Neuron (in vitro differentiated cells): ENCODE data around the gene PDZD2.
A peak's percentile ranks its signal among the peaks of the same experiment; 100 is the strongest.

ENCODE experiments used
- H2AFZ ChIP-seq: one replicate; pipeline ENCODE4 v1.6.1; 2013; ENCODE audit warnings: low read depth, mild to moderate bottlenecking, inconsistent platforms, low read length, moderate library complexity
- H3K27me3 ChIP-seq: one replicate; pipeline ENCODE4 v1.6.1; 2013; ENCODE audit warnings: low read length; ENCODE audit not compliant: insufficient read depth
- H3K36me3 ChIP-seq: one replicate; pipeline ENCODE4 v1.6.1; 2013; ENCODE audit warnings: low read length; ENCODE audit not compliant: insufficient read depth
- H3K4me1 ChIP-seq: one replicate; pipeline ENCODE4 v1.6.1; 2013; ENCODE audit warnings: low read length; ENCODE audit not compliant: insufficient read depth
- H3K4me3 ChIP-seq: 2 replicates; pipeline ENCODE4 v1.5.1; 2013; ENCODE audit warnings: mild to moderate bottlenecking, low read length, moderate library complexity
- H3K9me3 ChIP-seq: one replicate; pipeline ENCODE4 v1.6.1; 2013; ENCODE audit warnings: low read length

Gene PDZD2

DNA sequence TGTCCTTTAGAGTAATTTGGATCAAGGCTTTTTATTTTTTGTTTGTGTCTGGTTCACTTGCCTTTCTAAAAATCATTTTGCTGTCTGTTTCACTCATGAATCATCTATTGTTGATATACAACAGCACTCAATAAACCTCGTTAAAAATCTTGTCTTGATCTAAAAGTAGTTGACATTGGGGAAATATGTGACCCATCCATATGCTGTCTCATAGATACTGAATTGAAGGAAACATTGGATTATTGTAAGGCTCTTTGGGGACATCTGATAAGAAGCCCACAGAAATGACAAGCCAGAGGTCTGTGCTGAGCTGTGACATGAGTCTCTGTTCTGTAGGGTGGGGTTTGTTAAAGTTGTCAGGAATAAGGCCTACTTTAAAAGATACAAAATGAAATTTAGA, 208.0 kb downstream of the PDZD2 start:
- H3K9me3 ChIP-seq, result no peaks in the 10 kb centered on the region
- no peaks in the 10 kb centered on the region for H3K36me3 ChIP-seq
- H2AFZ ChIP-seq, result no peak overlapping the region
- H3K4me3 ChIP-seq, result no peak overlapping the region
- H3K4me1 ChIP-seq, result no peaks in the 10 kb centered on the region
- H3K27me3 ChIP-seq, result no peaks in the 10 kb centered on the region

GRCh38 chr5:31847354-31847753, 208.4 kb downstream of the PDZD2 start:
- Histone ChIP-seq H3K36me3 (no peaks in the 10 kb centered on the region), H3K4me3 (no peak overlapping the region), H3K4me1 (no peaks in the 10 kb centered on the region), H2AFZ (no peak overlapping the region), H3K9me3 (no peaks in the 10 kb centered on the region), H3K27me3 (no peaks in the 10 kb centered on the region)

DNA sequence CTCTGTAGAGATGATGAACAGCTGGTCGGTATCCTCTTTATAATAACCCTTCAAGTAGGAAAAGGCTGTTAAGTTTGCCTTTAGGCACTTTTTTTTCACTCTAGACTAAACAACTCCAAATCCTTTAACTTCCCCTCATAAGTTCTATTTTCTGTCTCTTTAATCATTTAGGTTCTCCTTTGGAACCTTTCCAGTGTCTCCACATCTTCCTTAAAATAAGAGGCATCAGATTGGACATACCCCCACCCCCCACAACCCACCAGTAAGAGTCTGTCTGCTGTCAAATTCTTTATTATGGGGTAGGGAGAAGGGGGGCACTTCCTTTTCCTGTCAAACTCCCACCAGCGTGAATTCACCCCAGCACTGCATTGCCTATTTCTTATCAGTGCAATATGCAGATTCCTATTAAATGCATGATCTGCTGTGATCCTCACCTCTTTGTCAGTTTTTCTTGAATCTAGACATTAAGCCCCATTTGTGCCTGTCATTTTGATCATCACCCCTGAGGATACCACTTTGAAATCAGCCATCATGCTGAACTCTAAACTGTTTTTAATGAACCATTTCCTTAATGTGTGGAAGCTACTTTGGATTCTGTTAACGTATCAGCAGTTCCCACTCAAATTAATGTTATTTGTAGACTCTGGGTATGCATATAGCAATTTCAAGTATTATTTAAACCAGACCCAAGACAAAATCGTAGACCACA, 212.2 kb downstream of the PDZD2 start:
- Histone ChIP-seq H3K4me1 (peaks cover 19% of the 10 kb centered on the region), H3K36me3 (no peaks in the 10 kb centered on the region), H3K9me3 (no peaks in the 10 kb centered on the region), H2AFZ (no peak overlapping the region), H3K4me3 (no peak overlapping the region), H3K27me3 (peaks cover 19% of the 10 kb centered on the region)

GRCh38 chr5:31853398-31854135, 214.6 kb downstream of the PDZD2 start:
- Histone ChIP-seq H3K9me3 (peaks cover 2% of the 10 kb centered on the region), H2AFZ (no peak overlapping the region), H3K4me1 (peaks cover 19% of the 10 kb centered on the region), H3K27me3 (peaks cover 23% of the 10 kb centered on the region), H3K4me3 (no peak overlapping the region), H3K36me3 (no peaks in the 10 kb centered on the region)

GRCh38 chr5:31854181-31855133, 215.5 kb downstream of the PDZD2 start:
- H3K4me3 ChIP-seq, result peak overlapping the region; percentile 47
- H3K4me1 ChIP-seq, result peaks cover 19% of the 10 kb centered on the region
- peaks cover 3% of the 10 kb centered on the region for H3K9me3 ChIP-seq
- H2AFZ ChIP-seq, result peak overlapping the region; percentile 7
- no peaks in the 10 kb centered on the region for H3K36me3 ChIP-seq
- H3K27me3 ChIP-seq, result peaks cover 23% of the 10 kb centered on the region

DNA sequence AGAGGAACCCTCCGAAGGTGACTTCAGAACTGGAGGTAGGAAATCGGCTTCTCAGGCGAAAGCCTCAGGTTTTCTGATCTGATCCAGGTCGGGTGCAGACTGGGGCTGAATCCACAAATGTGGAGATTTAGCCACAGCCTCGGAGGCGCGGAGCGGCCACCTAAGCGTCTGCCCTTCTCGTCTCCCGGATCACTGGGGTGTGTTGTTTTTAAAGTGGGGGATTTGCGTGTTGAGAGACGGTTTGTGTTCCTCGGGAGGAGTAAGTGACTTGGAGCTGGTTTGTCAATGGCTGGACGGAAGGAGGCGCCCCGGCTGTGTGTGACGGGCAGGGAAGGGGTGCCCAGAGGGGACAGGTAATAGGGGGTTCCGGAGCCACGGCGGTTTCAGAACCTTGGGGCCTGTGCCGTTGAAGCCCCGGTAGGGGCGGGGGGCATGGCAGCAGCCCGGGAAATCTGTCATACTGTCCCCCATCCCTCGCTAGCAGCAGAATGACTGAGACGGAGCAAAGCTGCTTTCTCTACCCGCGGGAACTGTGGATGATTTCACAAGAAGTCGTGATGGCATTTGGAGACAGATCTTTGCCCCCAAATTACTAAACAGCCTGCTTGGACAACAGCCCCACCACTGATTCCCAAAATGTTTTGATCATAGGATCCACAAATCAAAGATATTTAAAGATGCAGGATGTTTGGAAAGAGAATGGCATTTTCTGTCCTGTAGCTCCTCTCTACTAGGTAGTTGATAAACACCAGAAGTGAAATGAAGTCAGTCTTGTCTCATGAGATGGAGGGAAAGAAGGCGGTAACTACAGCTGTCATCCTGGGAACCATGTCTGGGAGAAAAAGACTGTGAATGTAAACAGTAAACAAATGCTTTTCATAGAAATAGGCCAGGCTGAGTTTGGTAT, 216.5 kb downstream of the PDZD2 start:
- peaks cover 23% of the 10 kb centered on the region for H3K27me3 ChIP-seq
- peaks cover 8% of the 10 kb centered on the region for H3K9me3 ChIP-seq
- peaks cover 19% of the 10 kb centered on the region for H3K4me1 ChIP-seq
- peak overlapping the region; percentile 7 for H2AFZ ChIP-seq
- H3K4me3 ChIP-seq, result peak overlapping the region; percentile 47
- H3K36me3 ChIP-seq, result no peaks in the 10 kb centered on the region

- peaks cover 18% of the 10 kb centered on the region for H3K27me3 ChIP-seq
- peaks cover 13% of the 10 kb centered on the region for H3K9me3 ChIP-seq
- H3K36me3 ChIP-seq, result no peaks in the 10 kb centered on the region
- H3K4me3 ChIP-seq, result no peak overlapping the region
- H2AFZ ChIP-seq, result no peak overlapping the region
- H3K4me1 ChIP-seq, result peaks cover 17% of the 10 kb centered on the region
These were observed 220.2 kb downstream of the PDZD2 start for GRCh38 chr5:31859096-31859495.

- H3K4me3 ChIP-seq, result no peak overlapping the region
- H3K36me3 ChIP-seq, result no peaks in the 10 kb centered on the region
- peaks cover 13% of the 10 kb centered on the region for H3K9me3 ChIP-seq
These were observed 221.3 kb downstream of the PDZD2 start for GRCh38 chr5:31860278-31860677.

GRCh38 chr5:31860726-31861433, 221.9 kb downstream of the PDZD2 start:
- no peak overlapping the region for H2AFZ ChIP-seq
- H3K9me3 ChIP-seq, result peaks cover 13% of the 10 kb centered on the region
- H3K4me1 ChIP-seq, result no peaks in the 10 kb centered on the region
- no peak overlapping the region for H3K4me3 ChIP-seq
- no peaks in the 10 kb centered on the region for H3K36me3 ChIP-seq
- H3K27me3 ChIP-seq, result peaks cover 7% of the 10 kb centered on the region

More at GRCh38 chr5:31860278-31860677, 221.3 kb downstream of the PDZD2 start:
- no peak overlapping the region for H2AFZ ChIP-seq
- H3K27me3 ChIP-seq, result peaks cover 12% of the 10 kb centered on the region
- peaks cover 6% of the 10 kb centered on the region for H3K4me1 ChIP-seq

- Histone ChIP-seq H3K27me3 (no peaks in the 10 kb centered on the region), H3K9me3 (peaks cover 13% of the 10 kb centered on the region), H3K4me3 (no peak overlapping the region), H3K4me1 (no peaks in the 10 kb centered on the region), H2AFZ (no peak overlapping the region), H3K36me3 (no peaks in the 10 kb centered on the region)
These were observed 222.7 kb downstream of the PDZD2 start for GRCh38 chr5:31861601-31862000.

DNA sequence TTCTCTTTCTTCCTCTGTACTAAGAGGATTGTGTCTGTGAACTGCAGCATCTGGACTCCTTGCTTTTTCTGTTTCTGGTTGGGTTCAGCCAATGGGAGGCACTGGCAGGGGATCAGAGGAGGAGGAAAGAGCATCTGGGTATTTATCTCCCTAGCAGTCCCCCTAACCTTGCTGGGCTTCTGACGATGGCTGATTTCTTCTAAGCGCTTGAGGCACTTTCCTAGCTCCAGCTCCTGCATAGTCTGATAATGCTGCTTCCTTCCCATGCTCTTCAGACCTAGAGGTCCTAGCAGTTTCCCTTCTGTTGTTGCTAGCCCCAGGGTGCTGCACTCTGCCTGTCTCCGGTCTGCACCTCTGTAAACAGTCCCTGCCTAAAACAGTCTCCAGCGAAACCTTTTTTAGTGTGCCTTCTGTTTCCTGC, 225.1 kb downstream of the PDZD2 start:
- Histone ChIP-seq H3K9me3 (peaks cover 11% of the 10 kb centered on the region), H2AFZ (no peak overlapping the region), H3K4me1 (no peaks in the 10 kb centered on the region), H3K36me3 (no peaks in the 10 kb centered on the region), H3K4me3 (no peak overlapping the region), H3K27me3 (no peaks in the 10 kb centered on the region)

DNA sequence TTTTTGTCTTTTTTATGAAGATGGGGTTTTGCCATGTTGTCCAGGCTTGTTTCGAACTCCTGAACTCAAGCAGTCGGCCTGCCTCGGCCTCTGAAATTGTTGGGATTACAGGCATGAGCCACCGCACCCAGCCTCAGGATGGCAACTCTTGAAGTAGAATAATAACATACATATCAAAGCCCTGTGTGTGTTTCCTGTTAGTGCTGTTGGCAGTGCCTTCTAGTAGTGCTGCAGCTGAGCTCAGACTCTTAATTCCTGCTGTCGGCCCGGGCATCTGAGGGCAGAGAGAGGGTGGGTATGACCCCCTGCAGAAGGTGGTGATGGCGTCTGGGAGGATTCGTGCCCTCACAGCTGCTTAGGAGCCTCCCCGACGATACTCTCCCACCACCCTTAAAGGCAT, 227.2 kb downstream of the PDZD2 start:
- Histone ChIP-seq H3K27me3 (no peaks in the 10 kb centered on the region), H3K36me3 (no peaks in the 10 kb centered on the region), H2AFZ (no peak overlapping the region), H3K4me3 (no peak overlapping the region), H3K4me1 (no peaks in the 10 kb centered on the region), H3K9me3 (no peaks in the 10 kb centered on the region)
